Measurements from ENCODE around the gene UFM1.
"Not testable (repeated sequence)": the region's sequence is repeated elsewhere in the genome, so short reads cannot be mapped to it uniquely, and the experiment has no call there.

Gene UFM1

GRCh38 chr13:38366954-38367645 is 17.4 kb downstream of the UFM1 start:
- DNase-seq: no peak

DNA sequence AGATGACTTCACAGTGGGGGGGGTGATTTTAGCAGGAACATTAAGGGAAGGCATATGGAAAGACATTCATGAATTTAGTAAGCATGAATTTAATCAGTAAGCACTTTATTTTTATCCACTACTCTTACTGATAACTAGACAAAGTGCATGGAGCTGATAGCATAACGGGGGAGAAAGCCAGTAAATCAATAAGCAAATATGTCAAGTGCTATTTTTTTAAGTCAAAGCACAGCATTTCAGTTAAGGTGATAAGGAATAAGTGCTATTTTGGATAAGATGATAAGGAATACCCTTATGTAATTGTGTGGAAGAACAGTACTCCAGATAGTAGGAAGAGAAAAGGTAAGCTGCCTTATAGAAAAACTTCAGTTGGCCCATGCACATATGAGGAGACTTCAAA is 19.4 kb downstream of the UFM1 start:
- DNase-seq: no peak

- not testable (repeated sequence) for DNase-seq
These were observed 20.4 kb downstream of the UFM1 start for GRCh38 chr13:38370096-38370495.

- no peak for DNase-seq
These were observed 23.3 kb downstream of the UFM1 start for GRCh38 chr13:38372820-38373383.

GRCh38 chr13:38376546-38376945 is 26.9 kb downstream of the UFM1 start:
- no peak for DNase-seq

GRCh38 chr13:38381890-38382289 is 32.2 kb downstream of the UFM1 start:
- no peak for DNase-seq

- DNase-seq: no peak
These were observed 33.3 kb downstream of the UFM1 start for GRCh38 chr13:38382946-38383345.

DNA sequence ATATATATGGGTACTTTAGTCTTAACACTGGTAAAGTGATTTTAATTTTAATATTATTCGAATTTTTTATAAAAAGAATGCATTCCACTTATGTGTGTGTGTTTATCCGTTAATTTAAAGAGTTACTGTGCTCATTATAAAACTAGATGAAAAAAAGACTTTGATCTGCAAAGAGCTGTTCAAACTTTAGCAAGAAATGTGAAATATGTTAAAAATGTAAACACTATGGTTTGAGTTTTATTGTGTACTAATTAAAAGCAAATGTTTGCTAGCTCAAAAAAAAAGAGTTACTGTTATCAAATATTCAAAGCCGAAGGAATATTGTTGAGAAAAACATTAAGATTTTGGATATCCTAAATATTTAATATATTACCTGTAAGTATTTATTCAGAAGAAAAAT is 34.5 kb downstream of the UFM1 start:
- DNase-seq: no peak

DNA sequence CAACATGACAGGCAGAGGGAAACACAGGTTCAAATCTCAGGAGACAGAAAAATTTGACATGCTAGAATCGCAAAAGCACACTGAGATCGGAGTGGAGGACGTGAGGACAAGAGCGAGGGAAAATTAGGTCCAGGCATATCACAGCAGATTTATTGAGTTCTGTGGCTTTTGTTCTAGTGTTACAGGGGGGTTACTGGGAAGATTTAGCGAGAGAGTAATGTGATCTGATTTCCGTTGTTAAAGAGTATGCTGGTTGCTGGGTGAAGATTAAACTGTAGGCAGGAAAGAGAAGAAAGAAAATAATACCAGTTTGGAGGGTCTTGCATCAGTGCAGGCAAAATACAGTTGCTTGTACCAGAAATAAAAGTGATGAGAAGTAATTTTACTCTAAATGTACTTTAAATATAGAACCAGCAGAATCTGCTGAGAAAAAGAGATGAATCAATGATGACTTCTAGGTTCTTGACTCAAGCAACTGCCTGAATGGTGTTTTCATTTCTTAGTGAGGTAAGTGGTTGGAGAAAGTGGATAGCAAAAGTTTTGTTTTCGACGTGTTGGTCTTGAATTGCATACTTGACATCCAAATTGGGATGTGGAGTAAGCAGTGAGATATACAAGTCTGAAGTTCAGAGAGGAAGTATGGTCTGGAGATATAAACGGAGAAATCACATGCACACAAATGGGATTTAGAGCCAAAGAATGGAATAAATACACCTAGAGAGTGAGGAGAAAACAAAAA is 35.7 kb downstream of the UFM1 start:
- DNase-seq: no peak

GRCh38 chr13:38386421-38386820 is 36.8 kb downstream of the UFM1 start:
- DNase-seq: no peak

DNA sequence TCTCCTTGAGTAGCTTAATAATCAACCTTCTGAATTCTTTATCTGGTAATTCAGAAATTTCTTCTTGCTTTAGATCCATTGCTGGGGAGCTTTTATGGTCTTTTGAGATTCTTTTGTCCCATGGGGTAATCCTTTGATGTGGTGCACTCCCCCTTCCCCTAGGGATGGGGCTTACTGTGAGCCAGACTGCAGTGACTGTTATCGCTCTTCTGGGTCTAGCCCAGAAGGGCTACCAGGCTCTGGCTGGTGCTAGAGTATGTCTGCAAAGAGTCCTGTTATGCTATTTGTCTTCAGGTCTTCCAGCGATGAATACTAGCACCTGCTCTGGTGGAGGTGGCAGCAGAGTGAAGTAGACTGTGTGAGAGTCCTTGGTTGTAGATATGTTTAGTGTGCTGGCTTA is 41.7 kb downstream of the UFM1 start:
- DNase-seq: no peak

DNA sequence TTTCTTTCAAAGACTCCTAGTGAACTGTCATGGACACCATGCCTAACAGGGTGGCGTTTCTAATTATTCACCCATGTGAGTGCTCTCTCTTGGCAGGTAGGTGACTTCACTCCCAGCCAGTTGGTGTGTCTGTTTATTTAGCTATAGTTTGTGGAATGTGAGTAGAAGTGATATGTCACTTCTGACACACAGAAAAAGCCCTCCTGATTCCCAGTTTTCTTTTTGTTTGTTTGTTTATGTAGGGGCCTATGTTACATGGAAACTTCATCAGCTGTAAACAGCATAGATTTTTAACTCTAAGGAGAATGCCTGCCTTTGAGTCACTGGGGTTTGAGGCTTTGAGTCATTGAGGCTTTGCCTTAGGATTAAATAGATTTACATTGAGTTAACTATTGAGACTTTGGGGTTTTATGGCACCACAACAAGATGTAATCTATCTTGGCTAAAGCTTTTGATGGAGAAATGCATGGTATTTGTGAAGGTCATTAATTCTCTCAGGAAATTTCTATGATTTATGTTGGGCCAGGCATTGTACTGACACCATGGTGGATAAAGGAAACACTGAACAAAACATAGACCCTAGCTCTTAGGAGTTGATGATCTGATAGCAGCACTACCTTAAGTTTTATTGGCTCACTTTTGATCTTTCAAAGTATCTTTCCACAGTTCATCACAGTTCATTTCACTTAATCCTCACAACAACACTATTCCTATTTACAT is 45.3 kb downstream of the UFM1 start:
- DNase-seq: no peak

DNA sequence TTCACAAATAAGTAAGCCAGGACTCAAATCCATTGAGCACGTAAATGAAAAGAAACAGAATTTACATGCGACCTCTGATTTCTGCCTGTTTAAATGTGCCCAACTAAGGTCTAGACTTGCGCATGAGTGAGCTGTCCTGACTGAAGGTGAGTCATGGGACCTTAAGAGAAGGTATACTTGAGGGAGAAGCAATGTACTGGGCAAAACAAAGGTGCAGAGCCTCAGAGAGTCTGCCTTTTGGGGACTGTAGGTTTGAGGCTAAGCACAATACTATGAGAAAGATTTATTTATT is 45.8 kb downstream of the UFM1 start:
- no peak for DNase-seq

- no peak for DNase-seq
These were observed 49.3 kb downstream of the UFM1 start for GRCh38 chr13:38398711-38399493.

DNA sequence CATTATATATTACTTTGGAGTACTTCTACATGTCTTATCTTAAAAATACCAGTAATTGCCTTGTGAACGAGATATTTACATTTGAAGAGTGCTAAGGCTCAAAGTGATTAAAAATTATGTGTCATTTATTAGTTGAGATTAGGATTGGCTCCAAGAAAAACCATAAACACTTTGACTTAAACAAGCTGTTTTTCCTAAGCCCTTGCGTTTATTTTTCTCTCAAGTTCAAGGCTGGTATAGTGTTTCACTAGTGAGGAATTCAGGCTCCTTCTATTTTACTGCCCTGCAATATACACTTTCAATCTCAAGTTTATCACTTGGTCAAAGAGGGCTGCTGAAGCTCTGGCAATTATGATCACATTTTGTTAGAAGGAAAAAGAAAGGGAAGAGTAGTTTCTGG is 49.9 kb downstream of the UFM1 start:
- no peak for DNase-seq

DNA sequence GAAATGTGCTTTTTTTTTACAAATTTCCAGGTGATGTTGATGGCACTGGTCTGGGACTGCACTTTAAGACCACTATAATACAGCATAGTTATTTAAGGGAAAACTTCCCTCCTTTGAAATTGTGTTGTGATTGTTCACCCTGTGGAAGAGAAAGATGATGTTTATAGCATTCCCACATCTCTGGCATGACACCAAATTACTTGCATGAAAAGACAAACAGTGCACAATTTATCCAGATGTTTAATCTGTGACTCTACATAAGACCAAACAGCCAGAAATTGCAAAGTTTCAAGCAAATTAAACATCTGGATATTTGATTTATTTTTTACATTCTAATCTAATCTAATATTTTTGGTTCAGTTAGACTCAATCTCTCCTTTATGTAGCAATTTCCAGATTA is 51.6 kb downstream of the UFM1 start:
- DNase-seq: no peak

DNA sequence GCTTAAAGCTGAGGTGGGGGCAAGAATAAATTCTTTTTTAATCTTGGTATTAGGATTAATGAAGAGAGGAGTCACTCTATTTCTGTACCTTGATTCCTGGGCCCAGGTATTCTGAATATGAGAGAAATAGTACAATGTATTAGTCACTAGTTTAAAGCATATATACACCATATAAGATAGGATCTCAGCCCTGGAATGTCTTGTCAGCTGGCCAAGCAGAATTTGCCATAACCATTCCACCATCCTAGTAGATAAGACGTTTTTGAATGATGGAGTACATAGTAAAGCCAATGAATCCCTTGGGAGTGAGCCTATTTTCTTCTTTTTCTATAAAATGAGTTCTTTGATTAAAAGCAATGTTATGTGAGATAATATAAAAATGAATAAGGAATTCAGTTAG is 55.6 kb downstream of the UFM1 start:
- DNase-seq: no peak

GRCh38 chr13:38409771-38410170 is 60.1 kb downstream of the UFM1 start:
- DNase-seq: no peak

GRCh38 chr13:38412266-38412665 is 62.6 kb downstream of the UFM1 start:
- DNase-seq: no peak

Measured in T-helper 9 cell (primary cell).